Lower lobe of right lung (tissue), 2 donors: ENCODE results near the gene ZBTB2. TPM values are rescaled to one million over a fixed set of nuclear protein-coding genes. Genes with fewer than 3 reads are reported as not detected.

ENCODE experiments used
- ATAC-seq, 2 donors: fragments of 200-7000 bp; cut with Tn5 transposase; one replicate each; pipeline ENCODE4 v1.9.1; 2020 to 2022; ENCODE audit warnings: mild to moderate bottlenecking in 2 of 2, moderate library complexity in 2 of 2
- DNase-seq: peaks from one replicate; pipeline ENCODE4 v3.0.0-alpha.2; 2020
- H3K27ac ChIP-seq: fragments of 200-600 bp; one replicate; pipeline ENCODE4 v1.8.0; 2022
- H3K27me3 ChIP-seq: fragments of 200-600 bp; one replicate; pipeline ENCODE4 v1.8.0; 2022; ENCODE audit warnings: low read depth
- H3K36me3 ChIP-seq: fragments of 200-600 bp; one replicate; pipeline ENCODE4 v1.8.0; 2022; ENCODE audit warnings: mild to moderate bottlenecking
- H3K4me1 ChIP-seq: fragments of 200-600 bp; one replicate; pipeline ENCODE4 v1.8.0; 2022
- H3K4me3 ChIP-seq: fragments of 200-600 bp; one replicate; pipeline ENCODE4 v1.8.0; 2022; ENCODE audit warnings: mild to moderate bottlenecking
- H3K9me3 ChIP-seq: fragments of 200-600 bp; one replicate; pipeline ENCODE4 v1.8.0; 2022
- intact Hi-C: fragments of 100-400 bp; cut with DNase I; formaldehyde crosslinking; loops from one replicate; pipeline ENCODE4 v1.11.0; 2022
- total RNA-seq: library from RNA; stranded (reverse); fragmentation: NEBNext Ultra II Directional; extraction: Animal tissue kit (Norgen Biotek cat#: 25700); gene quantifications from one replicate; pipeline ENCODE4 v1.2.1, GENCODE V29; 2021
- TF ChIP-seq, protein P1 (sequence below): fragments of 200-600 bp; IDR thresholded peaks from one replicate; pipeline ENCODE4 v1.8.0; 2022; ENCODE audit warnings: antibody characterized with exemption, mild to moderate bottlenecking
- donor health status: DM: no; HTN: yes; CAD: no; lungs with severe emphysema.

ZBTB2 gene
- total RNA-seq, 1 donor from 2014 or later = 10.3 TPM

DNA sequence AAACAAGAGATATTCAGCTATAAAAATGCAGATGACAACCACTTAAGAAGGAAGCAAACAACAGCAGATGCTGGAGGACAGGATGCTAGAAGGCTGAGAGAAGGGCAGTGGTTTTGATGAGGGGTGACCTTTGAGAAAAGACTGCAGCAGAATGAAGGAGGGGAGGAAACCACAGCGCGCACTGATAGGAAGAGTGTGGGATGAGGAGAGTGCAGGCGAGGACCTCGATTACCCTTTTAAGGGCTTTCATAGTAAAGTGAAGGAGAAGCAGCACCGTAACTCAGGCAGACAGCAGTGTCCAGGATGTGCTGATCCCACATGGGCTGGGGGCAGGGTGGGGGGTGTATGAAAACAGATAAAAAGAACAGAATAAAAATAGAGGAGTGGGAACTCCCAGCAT is 19.2 kb downstream of the ZBTB2 start:
- Histone ChIP-seq H3K4me1 (peaks cover 23% of the 10 kb centered on the region), H3K9me3 (no peaks in the 10 kb centered on the region), H3K27ac (no peak overlapping the region), H3K4me3 (no peak overlapping the region), H3K36me3 (peaks cover 50% of the 10 kb centered on the region), H3K27me3 (no peaks in the 10 kb centered on the region)
- no peak for DNase-seq
- TF ChIP-seq, protein P1, sequence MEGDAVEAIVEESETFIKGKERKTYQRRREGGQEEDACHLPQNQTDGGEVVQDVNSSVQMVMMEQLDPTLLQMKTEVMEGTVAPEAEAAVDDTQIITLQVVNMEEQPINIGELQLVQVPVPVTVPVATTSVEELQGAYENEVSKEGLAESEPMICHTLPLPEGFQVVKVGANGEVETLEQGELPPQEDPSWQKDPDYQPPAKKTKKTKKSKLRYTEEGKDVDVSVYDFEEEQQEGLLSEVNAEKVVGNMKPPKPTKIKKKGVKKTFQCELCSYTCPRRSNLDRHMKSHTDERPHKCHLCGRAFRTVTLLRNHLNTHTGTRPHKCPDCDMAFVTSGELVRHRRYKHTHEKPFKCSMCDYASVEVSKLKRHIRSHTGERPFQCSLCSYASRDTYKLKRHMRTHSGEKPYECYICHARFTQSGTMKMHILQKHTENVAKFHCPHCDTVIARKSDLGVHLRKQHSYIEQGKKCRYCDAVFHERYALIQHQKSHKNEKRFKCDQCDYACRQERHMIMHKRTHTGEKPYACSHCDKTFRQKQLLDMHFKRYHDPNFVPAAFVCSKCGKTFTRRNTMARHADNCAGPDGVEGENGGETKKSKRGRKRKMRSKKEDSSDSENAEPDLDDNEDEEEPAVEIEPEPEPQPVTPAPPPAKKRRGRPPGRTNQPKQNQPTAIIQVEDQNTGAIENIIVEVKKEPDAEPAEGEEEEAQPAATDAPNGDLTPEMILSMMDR = no peak
- ATAC-seq = no peak
- intact Hi-C loops = no loop called here

DNA sequence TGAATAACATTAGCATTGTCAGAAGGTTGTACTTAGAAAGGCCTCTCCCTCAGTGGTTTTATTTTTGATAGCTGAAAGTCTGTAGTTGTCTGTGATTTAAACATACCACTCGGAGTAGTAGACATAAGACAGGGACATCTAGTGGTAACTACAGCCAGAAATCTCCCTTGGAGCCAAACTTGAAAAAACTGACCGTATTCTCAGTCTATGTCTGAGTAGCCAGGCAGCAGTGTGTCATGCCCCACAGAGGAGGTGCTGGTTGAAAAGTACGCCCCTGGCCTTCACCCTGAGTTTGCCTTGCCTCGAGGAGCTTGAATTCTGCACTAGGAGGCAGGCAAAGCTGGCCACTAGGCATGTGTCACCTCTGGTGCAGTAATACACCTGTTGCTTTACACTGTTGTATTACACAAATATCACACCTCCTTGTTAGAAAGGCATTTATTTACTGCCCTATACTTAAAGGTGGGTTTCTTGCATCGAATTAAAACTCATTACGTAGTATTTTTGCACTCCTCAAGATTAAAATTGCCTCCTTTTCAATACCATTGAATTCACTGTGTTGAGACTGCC is 20.8 kb downstream of the ZBTB2 start:
- peaks cover 16% of the 10 kb centered on the region for H3K4me1 ChIP-seq
- H3K9me3 ChIP-seq = no peaks in the 10 kb centered on the region
- peaks cover 66% of the 10 kb centered on the region for H3K36me3 ChIP-seq
- no peak overlapping the region for H3K27ac ChIP-seq
- no peak overlapping the region for H3K4me3 ChIP-seq
- no peaks in the 10 kb centered on the region for H3K27me3 ChIP-seq
- intact Hi-C loops = no loop called here
- TF ChIP-seq, protein P1 = no peak
- ATAC-seq (no peak), DNase-seq (no peak)

- DNase-seq (no peak), ATAC-seq (no peak)
- H3K36me3 ChIP-seq = peaks cover 81% of the 10 kb centered on the region
Observed at GRCh38 chr6:151365233-151365632, 26.1 kb downstream of the ZBTB2 start.

GRCh38 chr6:151359486-151359885 is 31.9 kb downstream of the ZBTB2 start:
- TF ChIP-seq, protein P1 = no peak
- H3K27ac ChIP-seq = no peak overlapping the region
- no peaks in the 10 kb centered on the region for H3K9me3 ChIP-seq
- no peak for ATAC-seq
- no peaks in the 10 kb centered on the region for H3K4me1 ChIP-seq
- intact Hi-C loops = no loop called here
- H3K27me3 ChIP-seq = no peaks in the 10 kb centered on the region
- no peak overlapping the region for H3K4me3 ChIP-seq
- H3K36me3 ChIP-seq = peaks cover 30% of the 10 kb centered on the region
- DNase-seq = no peak

More at GRCh38 chr6:151365233-151365632, 26.1 kb downstream of the ZBTB2 start:
- no peaks in the 10 kb centered on the region for H3K27me3 ChIP-seq
- H3K27ac ChIP-seq = no peak overlapping the region
- no peak overlapping the region for H3K4me3 ChIP-seq
- H3K9me3 ChIP-seq = no peaks in the 10 kb centered on the region
- intact Hi-C loops = no loop called here
- TF ChIP-seq, protein P1 = no peak
- no peaks in the 10 kb centered on the region for H3K4me1 ChIP-seq

- TF ChIP-seq, protein P1 = no peak
- DNase-seq (no peak), ATAC-seq (no peak)
- H3K36me3 ChIP-seq = peaks cover 26% of the 10 kb centered on the region
- H3K9me3 ChIP-seq = no peaks in the 10 kb centered on the region
- no peak overlapping the region for H3K27ac ChIP-seq
- no peaks in the 10 kb centered on the region for H3K4me1 ChIP-seq
- H3K4me3 ChIP-seq = no peak overlapping the region
- intact Hi-C loops = no loop called here
- H3K27me3 ChIP-seq = no peaks in the 10 kb centered on the region
Observed at GRCh38 chr6:151358475-151358874, 32.9 kb downstream of the ZBTB2 start.
